Uterus (tissue), 4 donors: ENCODE measurements around the gene CORO6. TPM values are rescaled to one million over a fixed set of nuclear protein-coding genes. Genes with fewer than 3 reads are reported as not detected.

Experiments
- DNase-seq, 2 donors: peaks; one replicate each; pipeline ENCODE4 v3.0.0-alpha.2; 2019 to 2020
- H3K27ac ChIP-seq, 2 donors: fragments of 200-600 bp; sonication (generic); 1 replicate in 1 of 2; 2 replicates in 1 of 2; pipeline ENCODE4 v1.5.1; 2016 to 2018
- H3K27me3 ChIP-seq, 2 donors: fragments of 200-600 bp; sonication (generic); one replicate each; pipeline ENCODE4 v1.5.1; 2018 to 2019; ENCODE audit warnings: control low read depth in 1 of 2
- H3K36me3 ChIP-seq, 2 donors: fragments of 200-600 bp; sonication (generic); one replicate each; pipeline ENCODE4 v1.5.1; 2019; ENCODE audit warnings: control low read depth in 1 of 2
- H3K4me1 ChIP-seq, 2 donors: fragments of 200-600 bp; sonication (generic); one replicate each; pipeline ENCODE4 v1.5.1; 2018 to 2019; ENCODE audit warnings: control low read depth in 1 of 2
- H3K4me3 ChIP-seq, 2 donors: fragments of 200-600 bp; sonication (generic); 1 replicate in 1 of 2; 2 replicates in 1 of 2; pipeline ENCODE4 v1.5.1; 2018 to 2019; ENCODE audit warnings: mild to moderate bottlenecking in 1 of 2
- H3K9me3 ChIP-seq, 2 donors: fragments of 200-600 bp; sonication (generic); one replicate each; pipeline ENCODE4 v1.5.1; 2019; ENCODE audit warnings: control low read depth in 1 of 2
- POLR2A ChIP-seq, 2 donors: fragments of 450-650 bp; IDR thresholded peaks; one replicate each; pipeline ENCODE4 v1.6.1; 2016; ENCODE audit warnings: antibody characterized with exemption in 2 of 2, mild to moderate bottlenecking in 1 of 2, moderate library complexity in 1 of 2
- intact Hi-C: fragments of 100-400 bp; cut with DNase I; formaldehyde crosslinking; loops from one replicate; pipeline ENCODE4 v1.15.1; 2023; ENCODE audit warnings: low total_unique reads
- total RNA-seq, 4 donors: library from RNA; depleted of rRNA in 3 of 4; stranded (reverse); fragments of >200 nt in 3 of 4; gene quantifications; one replicate each; pipeline versions ENCODE4 v1.1.0 to v1.2.4, GENCODE V29; 2014 to 2023
- TF ChIP-seq, protein P1 (sequence below), 4 experiments: fragments of 200-600 bp in 2 of 4; fragments of 450-650 bp in 2 of 4; sonication (generic) in 2 of 4; IDR thresholded peaks; one replicate each; pipeline ENCODE4 v1.5.1; 2016 to 2019; ENCODE audit warnings: antibody characterized with exemption in 4 of 4, mild to moderate bottlenecking in 2 of 4, moderate library complexity in 1 of 4
- donor health status: DM: yes; HTN: yes; CAD: no.

Gene CORO6
- total RNA-seq, 4 donors from 2014 or later: 3.8 to 7.8 (median 5.1) TPM

DNA sequence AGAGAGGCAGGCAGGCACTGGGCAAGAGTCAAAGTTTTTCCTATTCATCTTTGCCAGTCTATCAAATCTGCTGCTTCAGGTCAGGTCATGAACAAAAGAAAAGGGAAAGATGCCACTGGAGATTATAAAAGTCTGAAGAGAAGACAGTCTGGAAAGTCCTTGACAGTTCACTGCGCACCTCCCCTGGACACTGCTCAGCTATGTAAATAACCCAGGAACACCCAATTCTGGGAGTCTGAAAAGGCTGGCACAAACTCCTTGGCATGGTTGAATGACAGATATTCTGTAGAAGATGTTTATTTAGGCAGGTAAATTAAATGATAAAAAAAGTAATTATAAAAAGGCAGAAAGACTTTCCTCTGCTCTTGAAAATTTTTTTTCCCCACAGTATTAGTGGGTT is 5.2 kb upstream of the CORO6 start:
- intact Hi-C loops: no loop called here
- TF ChIP-seq POLR2A (IDR thresholded peaks at IDR 0.05): no peak
- TF ChIP-seq, protein P1, sequence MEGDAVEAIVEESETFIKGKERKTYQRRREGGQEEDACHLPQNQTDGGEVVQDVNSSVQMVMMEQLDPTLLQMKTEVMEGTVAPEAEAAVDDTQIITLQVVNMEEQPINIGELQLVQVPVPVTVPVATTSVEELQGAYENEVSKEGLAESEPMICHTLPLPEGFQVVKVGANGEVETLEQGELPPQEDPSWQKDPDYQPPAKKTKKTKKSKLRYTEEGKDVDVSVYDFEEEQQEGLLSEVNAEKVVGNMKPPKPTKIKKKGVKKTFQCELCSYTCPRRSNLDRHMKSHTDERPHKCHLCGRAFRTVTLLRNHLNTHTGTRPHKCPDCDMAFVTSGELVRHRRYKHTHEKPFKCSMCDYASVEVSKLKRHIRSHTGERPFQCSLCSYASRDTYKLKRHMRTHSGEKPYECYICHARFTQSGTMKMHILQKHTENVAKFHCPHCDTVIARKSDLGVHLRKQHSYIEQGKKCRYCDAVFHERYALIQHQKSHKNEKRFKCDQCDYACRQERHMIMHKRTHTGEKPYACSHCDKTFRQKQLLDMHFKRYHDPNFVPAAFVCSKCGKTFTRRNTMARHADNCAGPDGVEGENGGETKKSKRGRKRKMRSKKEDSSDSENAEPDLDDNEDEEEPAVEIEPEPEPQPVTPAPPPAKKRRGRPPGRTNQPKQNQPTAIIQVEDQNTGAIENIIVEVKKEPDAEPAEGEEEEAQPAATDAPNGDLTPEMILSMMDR (IDR thresholded peaks at IDR 0.05): no peak
- H3K36me3 ChIP-seq: no peaks in the 10 kb centered on the region
- peaks cover 0 to 3% of the 10 kb centered on the region in 2 donors for H3K4me1 ChIP-seq
- no peak overlapping the region for H3K4me3 ChIP-seq
- H3K27me3 ChIP-seq: no peaks in the 10 kb centered on the region
- H3K27ac ChIP-seq: no peak overlapping the region
- DNase-seq: no peak
- no peaks in the 10 kb centered on the region for H3K9me3 ChIP-seq

DNA sequence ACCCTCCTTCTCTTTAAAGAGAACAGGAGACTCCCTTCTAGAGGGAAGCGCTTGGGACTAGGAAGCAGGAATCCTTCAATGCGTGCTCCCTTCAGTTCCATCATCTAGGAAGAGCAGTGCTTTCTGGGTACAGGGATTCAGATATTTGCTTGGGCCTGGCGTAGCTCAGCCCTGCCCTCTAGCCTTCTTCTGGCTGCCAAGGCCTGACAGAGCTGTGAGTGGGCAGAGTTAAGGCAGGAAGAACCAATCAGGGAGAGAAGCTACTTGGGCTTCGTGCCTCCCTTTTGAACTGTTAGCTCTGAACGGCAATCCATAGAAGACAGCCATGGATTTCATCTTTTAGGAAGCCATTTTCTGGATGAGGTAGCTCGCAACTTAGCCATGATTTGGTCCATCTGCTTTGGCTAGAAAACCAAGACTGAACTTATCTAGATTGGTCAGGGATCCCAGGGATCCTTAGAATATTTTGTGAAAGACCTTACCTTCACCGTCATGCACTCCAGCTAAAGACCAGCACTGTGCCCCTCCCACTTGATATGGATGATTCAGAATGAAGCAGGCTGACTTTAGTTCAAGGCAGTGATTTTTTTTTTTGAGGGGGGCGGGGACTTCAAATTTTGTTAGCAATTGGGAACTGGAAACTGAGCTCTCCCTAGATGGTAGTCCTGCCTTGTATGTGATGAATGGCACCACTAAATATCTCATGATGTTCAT is 2.5 kb upstream of the CORO6 start:
- no peaks in the 10 kb centered on the region for H3K36me3 ChIP-seq
- no peak overlapping the region for H3K4me3 ChIP-seq
- TF ChIP-seq, protein P1 (IDR thresholded peaks at IDR 0.05): no peak
- TF ChIP-seq POLR2A (IDR thresholded peaks at IDR 0.05): no peak
- intact Hi-C loops: no loop called here
- no peak for DNase-seq
- H3K9me3 ChIP-seq: no peaks in the 10 kb centered on the region
- H3K27me3 ChIP-seq: no peaks in the 10 kb centered on the region
- peaks cover 0 to 3% of the 10 kb centered on the region in 2 donors for H3K4me1 ChIP-seq
- no peak overlapping the region for H3K27ac ChIP-seq

DNA sequence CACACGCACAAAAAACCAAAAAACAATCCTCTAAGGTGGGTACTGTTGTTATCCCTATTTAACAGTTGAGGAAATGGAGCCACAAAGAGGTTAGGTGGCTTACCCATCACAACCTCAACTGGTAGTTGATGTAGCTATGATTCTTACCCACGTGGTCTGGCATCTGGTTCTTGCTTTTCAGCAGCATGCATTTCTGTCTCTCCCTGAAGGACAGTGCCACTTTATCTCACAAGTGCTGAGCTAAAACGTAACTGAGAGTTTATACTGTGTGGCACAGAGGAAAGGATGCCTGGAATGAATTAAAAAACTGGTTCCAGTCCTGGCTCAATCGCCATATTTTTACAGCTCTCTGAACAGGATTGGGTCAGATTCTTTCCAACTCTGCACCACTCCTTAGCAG is 1.9 kb upstream of the CORO6 start:
- H3K9me3 ChIP-seq: no peaks in the 10 kb centered on the region
- DNase-seq: no peak
- H3K4me3 ChIP-seq: no peak overlapping the region
- peaks cover 0 to 3% of the 10 kb centered on the region in 2 donors for H3K4me1 ChIP-seq
- TF ChIP-seq POLR2A (IDR thresholded peaks at IDR 0.05): no peak
- TF ChIP-seq, protein P1 (IDR thresholded peaks at IDR 0.05): no peak
- intact Hi-C loops: no loop called here
- H3K27me3 ChIP-seq: no peaks in the 10 kb centered on the region
- no peaks in the 10 kb centered on the region for H3K36me3 ChIP-seq
- H3K27ac ChIP-seq: no peak overlapping the region

DNA sequence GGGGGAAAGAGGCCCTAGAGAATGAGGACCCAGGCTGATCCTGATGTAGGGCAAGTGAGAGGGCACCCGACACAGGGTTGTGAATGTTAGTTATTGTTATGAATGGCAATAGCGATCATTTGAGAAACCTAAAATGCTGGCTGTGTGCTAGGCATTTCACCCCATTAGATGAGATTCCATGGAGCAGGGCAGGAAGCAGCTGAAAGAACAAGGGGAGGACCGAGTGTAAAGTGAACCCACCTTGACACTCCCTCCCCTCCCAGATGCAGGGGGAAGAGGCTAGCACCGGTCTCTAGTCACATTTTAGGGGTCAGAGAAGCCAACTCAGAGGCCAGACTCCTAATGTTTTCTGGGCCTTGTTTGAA is 553 bp upstream of the CORO6 start:
- TF ChIP-seq, protein P1 (IDR thresholded peaks at IDR 0.05): no peak
- TF ChIP-seq POLR2A (IDR thresholded peaks at IDR 0.05): no peak
- Histone ChIP-seq H3K9me3 (no peaks in the 10 kb centered on the region), H3K4me3 (peak overlapping the region; percentile 47 to 56), H3K27me3 (no peaks in the 10 kb centered on the region), H3K4me1 (peaks cover 0 to 3% of the 10 kb centered on the region in 2 donors), H3K27ac (peak overlapping the region in 1 of 2 donors; percentile 51), H3K36me3 (no peaks in the 10 kb centered on the region)
- intact Hi-C loops: no loop called here
- DNase-seq: no peak

DNA sequence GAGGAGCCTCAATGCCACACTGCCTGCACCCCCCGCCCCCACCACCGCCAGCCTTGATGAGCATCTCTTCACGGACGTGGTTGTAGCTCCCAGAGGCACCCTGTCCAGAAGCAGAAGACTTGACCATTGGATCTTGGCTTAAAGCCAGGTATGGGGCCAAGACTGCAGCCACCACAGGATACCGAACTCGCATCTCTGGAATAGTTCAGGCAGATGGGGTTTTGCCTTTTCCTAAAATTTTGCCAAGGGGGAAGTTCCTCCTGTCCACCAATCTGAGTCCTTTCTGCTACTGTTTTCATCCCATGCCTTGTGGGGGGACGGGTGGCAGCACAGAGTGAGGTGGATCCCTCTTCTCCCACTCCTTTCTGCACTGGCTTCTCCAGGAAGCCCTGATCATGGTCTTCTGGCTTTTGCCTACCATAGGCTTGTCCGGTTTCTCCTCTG is 939 bp downstream of the CORO6 start:
- intact Hi-C loops: no loop called here
- Histone ChIP-seq H3K4me1 (peaks cover 0 to 14% of the 10 kb centered on the region in 2 donors), H3K4me3 (peak overlapping the region; percentile 47 to 56), H3K36me3 (no peaks in the 10 kb centered on the region), H3K27ac (peak overlapping the region in 1 of 2 donors; percentile 51), H3K9me3 (no peaks in the 10 kb centered on the region), H3K27me3 (peaks cover 0 to 11% of the 10 kb centered on the region in 2 donors)
- no peak for DNase-seq
- TF ChIP-seq, protein P1 (IDR thresholded peaks at IDR 0.05): no peak
- no peak for TF ChIP-seq POLR2A (IDR thresholded peaks at IDR 0.05)
